Stimulated activated CD4-positive, alpha-beta T cell treated with anti-CD3 and anti-CD28 coated beads, Interleukin-12 subunit alpha, Interleukin-12 subunit beta, amount 100 ng/mL, for 4 hours (primary cell): ENCODE data around the gene ZDHHC6.
"Not testable (repeated sequence)": the region's sequence is repeated elsewhere in the genome, so short reads cannot be mapped to it uniquely, and the experiment has no call there.

Experiments
- DNase-seq: peaks from one replicate; pipeline ENCODE4 v3.0.0-alpha.2; 2020

ZDHHC6 gene, protein sequence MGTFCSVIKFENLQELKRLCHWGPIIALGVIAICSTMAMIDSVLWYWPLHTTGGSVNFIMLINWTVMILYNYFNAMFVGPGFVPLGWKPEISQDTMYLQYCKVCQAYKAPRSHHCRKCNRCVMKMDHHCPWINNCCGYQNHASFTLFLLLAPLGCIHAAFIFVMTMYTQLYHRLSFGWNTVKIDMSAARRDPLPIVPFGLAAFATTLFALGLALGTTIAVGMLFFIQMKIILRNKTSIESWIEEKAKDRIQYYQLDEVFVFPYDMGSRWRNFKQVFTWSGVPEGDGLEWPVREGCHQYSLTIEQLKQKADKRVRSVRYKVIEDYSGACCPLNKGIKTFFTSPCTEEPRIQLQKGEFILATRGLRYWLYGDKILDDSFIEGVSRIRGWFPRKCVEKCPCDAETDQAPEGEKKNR

DNA sequence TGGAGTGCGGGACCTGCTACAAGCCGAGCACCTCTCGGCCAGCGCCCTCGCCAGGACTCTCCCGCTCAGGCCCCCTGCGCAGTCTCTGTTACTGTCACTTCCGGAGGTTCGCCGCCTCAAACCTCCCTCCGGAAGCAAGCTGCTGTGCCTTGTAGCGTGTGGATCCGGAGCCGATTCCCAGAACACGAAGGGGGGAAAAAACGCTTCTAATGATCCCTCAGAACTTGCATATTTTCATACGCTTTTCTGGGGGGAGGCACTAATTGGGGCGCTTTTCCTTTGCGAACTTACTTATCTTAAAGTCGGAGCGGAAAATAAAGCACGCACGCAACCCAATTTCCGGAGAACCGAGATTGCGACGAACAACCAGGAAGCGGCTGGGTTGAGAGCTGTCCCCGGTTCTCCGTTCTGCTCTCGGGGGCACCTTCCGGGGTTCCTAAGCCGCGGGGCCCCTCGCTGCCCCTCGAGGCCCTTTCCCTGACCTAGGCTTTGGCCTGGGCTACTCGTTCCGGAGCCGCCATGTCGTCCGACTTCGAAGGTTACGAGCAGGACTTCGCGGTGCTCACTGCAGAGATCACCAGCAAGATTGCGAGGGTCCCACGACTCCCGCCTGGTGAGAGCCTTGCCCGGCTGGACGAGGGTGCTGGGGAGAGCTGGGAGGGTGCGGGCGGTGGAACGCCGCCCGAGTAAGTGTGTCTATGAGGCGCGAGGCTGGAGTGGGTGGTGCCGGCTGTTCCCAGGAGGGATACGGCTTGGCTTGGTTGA lies at the start of gene ZDHHC6, which contains the start of gene VTI1A:
ZDHHC6 (minus strand) TSS at position 60 of the 765 bp plus-strand sequence. CDS start 1,478 bp downstream, outside the sequence.
VTI1A (plus strand) TSS at position 361 of the 765 bp plus-strand sequence; CDS start at position 520, 159 bp downstream.
- DNase-seq: peak; percentile 76

DNA sequence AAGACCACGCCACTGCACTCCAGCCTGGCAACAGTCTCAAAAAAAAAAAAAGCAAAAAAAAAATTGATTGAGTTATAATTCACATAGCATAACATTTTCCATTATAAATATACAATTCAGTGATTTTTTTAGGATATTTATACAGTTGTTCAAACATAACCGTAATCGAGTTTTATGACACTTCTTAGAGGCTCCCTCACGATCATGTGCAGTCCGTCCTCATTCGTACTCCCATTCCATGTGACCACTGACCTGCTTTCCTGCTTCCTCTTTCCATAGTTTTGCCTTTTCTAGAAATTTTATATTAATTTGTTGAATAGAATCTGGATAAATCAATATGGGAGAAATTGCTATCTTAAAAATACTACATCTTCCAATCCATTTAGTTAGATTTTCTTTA lies 46.0 kb upstream of the ZDHHC6 start:
- no peak for DNase-seq

DNA sequence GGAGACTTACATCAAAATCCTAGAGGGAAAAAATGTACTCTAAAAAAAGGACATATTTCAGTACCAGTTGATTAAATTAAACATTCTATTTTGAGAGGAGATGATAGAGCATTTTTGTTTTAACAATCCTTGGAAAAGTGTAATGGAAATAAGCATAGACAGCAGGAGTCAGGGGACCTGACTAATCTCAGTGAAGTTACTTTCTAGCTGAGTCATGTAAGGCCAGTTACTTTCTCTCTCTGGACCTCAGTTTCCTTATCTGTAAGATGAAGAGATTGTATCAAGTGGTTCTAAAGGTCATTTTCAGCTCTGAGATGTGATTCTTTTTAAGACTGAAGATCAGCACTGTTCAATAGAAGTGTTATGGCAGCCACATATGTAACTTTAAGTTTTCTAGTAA lies 44.4 kb upstream of the ZDHHC6 start:
- DNase-seq: no peak

DNA sequence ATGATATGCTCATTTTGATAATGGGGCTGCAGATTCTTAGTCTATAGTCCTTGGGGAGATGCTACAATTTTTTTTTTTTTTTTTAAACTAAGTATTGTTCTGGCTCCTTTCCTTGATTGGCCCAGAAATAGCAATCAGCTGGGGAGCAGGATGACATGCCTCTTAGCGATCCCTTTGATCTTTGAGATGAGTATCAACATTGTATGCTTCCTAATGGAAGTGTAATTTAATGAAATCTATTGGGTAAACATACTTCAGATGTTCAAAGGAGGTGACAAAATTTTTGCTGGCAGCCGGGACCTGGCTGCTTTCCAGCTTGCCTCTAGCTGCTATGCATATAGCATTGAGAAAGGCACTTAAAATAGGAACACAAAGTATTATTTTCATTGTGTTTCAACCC lies 43.8 kb upstream of the ZDHHC6 start:
- no peak for DNase-seq

DNA sequence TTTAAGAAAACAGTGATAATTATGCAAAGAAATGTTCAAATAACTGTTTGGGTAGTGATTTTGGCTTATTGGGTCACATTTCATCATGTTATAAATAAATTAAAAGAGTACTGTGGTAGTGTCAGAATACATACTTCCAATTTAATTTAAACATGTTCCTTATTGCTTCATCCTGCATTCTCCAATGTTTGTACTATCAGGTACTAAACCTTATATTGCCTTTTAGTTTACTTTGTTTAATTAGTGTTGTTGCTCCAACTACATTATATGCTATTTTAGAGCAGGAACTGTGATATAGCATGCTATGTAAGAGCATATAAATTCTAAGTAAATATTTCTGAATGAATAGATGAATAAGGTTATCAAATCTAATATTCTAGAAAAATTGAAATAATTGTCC lies 41.2 kb upstream of the ZDHHC6 start:
- DNase-seq: no peak

DNA sequence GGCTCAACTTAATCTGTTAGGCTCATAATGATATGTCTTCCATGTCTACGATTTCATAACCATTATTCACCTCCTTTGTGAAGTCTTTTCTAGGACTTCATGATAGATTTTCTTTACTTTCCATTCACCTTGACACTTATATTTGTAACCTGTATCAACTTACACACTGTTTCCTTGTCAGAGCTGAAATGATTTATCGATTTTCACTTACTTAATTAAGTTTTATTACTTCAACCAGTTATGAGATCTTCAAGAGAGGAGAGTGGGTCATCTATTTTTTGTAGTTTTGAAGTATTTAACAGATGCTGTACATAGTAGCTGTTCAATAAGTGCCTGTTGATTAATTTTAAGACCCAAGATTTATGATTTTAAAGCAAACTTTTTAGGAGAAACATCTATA lies 37.7 kb upstream of the ZDHHC6 start:
- DNase-seq: no peak

DNA sequence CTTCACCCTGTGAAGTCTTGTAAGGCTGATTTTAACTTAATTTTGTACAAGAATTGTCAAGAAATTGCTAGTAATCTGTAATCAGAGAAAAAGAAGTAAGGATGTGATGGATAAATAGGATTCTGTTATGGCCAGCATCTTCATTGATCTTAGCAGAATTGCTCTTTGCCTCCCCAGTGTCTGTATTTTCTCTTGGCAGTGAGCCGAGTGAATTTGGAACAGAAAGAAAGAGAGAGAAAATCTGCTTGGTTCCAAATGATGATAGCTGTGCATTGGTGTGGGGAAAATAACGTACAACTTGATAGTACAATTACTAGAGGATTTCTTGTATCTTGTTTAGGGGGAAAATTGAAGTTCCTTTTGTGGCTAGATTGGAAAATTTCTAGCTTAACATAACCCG lies 34.9 kb upstream of the ZDHHC6 start:
- no peak for DNase-seq

DNA sequence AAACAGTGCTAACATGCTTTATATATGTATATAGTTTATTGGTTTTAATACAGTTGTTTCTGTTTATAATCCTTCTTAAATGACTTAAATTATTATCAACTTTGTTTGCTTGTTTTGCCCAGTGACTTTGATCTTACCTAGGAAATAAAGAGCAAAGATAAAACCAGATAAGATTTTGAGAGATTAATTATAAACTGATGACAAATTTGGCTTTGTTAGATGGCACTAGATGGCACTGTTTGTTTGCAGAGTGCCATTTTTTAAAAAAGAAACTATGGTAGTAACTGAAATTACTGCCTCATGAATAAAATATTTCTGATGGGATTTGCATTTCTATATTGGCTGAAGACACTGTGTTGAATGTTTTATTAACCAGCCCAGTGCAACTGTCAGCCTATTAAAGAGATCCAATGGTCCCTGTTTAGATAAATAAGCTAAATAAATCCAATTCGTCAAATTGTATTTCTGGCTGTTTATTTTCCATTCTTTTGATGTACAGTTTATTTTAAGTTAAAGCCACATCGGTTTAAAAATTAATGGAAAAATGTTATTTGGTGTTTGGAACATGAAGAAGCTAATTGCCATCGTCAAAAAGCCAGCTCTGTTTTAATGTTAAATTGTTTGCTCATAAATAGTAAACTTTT lies 29.0 kb upstream of the ZDHHC6 start:
- DNase-seq: no peak

DNA sequence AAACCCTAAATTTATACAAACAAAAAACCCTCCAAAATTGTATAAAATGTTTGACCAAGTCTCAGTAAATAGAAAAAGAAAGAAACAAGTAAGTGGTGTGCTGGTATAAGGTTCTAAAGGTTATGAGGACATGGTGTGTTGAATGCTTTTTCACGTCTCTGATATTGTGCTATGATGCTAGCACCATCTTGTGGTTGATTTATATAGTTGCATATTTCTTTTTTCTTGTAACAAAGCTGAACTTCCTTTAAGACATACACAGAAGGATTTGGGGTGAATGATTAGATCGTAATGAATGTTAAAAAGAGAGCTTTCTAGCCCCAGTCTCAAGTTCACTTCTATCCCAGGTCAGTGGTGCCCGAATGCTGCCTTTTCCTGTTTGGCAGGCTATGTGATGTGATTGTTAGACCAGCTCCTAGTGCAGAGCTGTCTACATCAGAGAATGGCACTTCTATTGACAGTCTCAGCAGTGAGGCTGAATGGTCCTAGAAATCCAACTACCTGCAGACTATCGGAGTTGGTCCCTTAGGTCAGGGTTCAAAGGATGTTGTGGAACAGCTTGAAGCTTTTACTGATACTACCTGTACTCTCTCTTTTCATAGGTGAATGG lies 25.3 kb upstream of the ZDHHC6 start:
- DNase-seq: no peak

DNA sequence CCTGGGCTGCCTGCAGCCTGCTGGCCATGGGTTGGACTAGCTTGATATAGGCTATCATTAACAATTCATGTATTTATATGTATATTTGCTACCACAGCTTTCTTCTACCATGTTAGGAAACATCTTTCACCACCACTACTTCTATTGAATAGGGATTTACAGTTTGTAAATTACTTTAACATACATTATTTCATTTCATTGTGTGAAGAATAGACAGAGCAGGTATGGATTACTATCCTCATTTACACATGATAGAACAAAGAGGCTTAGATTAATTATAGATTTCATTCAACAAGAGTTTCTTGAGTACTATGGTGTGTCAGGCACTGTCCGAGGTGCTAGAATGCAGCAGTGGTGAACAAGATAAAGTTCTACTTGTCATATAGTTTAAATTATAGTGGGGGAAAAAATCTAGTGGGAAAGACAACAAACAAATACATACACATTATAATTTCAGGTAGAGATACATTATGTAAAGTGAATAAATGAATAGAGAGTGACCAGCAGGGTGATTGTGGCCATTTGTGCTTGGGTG lies 20.9 kb upstream of the ZDHHC6 start:
- DNase-seq: no peak

DNA sequence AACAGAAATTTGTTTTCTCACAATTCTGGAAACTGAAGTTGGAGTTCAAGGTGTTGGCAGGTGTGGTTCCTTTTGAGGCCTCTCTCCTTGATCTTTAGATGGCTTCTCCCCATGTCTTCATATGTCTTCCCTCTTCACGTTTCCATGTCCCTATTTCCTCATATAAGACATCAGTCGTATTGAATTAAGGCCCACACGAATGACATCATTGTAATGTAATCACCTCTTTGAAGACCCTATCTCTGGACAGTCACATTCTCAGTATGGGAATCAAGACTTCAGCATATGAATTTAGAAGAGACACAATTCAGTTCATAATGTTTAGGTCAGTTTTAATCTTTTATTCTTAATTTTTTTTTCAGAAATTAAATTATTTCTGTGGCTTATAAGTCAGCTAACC lies 20.1 kb upstream of the ZDHHC6 start:
- no peak for DNase-seq

DNA sequence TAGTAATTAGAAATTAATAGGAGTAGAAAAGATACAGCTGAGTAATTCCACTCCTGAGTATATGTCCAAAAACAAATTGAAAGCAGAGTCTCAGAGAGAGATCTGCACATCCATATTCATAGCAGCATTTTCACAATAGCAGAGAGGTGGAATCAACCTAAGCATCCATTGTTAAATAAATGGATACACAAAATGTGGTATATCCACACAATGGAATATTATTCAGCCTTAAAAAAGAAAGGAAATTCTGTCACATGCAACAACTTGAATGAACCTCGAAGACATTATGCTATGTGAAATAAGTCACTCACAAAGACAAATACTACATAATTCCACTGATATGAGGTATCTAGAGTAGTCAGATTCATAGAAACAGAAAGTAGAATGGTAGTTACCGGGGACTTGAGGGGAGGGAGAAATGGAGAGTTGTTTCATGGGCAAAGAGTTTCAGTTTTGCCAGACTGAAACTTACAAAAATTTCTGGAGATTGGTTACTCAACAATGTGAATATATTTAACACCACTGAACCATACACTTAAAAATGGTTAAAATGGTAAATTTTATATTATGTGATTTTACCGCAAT lies 18.7 kb upstream of the ZDHHC6 start:
- DNase-seq: no peak

DNA sequence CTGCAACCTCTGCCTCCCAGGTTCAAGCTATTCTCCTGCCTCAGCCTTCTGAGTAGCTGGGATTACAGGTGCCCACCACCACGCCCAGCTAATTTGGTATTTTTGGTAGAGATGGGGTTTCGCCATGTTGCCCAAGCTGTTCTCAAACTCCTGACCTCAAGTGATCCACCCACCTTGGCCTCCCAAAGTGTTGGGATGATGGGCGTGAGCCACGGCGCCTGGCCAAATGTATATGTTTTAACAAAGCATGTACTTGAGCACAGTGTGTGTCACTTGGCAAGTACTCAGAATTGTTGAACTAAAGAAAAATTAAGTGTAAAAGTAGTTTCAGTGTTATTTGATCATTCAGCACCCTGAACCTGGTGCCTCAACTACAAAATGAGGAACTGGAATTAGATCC lies 17.4 kb upstream of the ZDHHC6 start:
- not testable (repeated sequence) for DNase-seq

DNA sequence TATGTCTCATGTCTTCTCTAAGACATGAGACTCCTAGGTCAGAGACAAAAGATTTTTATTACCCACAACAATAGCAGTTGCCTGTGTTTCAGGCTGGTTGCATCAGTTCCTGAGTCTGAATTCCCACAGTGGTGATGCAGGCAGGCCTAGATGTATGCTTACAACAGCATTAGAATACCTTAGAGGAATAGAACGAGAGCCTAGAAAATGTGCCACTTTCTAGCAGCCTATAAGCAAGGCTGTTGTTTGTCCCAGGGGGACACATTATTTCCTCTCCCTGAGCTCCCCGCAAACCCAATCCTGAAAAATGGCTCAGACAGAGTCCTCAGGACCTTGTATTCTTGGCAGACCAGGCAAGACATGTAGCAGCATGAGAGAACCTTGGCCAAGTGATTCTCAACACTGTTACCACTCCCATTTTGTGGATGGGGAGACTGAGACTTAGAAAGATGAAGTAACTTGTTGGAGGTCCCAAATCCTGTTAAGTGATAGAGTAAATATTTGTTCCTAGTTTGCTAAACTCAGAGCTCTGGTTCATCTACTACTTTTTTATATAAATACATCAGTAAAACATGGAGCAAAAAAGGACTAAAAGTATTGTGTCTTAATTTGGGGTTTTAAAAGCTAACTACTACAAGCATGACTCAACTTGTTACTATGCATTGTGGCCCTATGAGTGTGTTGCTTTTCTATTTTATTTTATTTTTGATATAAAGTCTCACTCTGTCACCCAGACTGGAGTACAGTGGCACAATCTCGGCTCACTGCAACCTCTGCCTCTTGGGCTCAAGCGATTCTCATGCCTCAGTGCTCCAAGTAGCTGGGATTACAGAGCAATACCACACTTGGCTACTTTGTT lies 14.5 kb upstream of the ZDHHC6 start:
- DNase-seq: no peak

DNA sequence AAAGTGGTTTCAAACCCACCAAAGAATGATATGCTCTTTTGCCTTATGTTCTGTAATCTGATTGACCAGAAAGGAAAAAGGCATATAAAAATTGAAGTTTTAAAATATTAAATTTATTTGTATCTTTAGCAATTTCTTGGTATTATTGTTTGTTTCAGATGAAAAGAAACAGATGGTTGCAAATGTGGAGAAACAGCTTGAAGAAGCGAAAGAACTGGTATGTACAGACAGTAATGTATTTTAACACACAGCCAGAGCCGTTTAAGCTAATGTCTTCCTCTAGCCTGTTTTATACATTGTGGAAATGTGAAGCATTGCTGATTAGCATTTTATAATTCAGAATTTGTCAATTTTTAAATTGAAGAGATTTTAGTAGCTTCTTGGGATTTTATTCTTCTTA lies 13.7 kb upstream of the ZDHHC6 start:
- no peak for DNase-seq

DNA sequence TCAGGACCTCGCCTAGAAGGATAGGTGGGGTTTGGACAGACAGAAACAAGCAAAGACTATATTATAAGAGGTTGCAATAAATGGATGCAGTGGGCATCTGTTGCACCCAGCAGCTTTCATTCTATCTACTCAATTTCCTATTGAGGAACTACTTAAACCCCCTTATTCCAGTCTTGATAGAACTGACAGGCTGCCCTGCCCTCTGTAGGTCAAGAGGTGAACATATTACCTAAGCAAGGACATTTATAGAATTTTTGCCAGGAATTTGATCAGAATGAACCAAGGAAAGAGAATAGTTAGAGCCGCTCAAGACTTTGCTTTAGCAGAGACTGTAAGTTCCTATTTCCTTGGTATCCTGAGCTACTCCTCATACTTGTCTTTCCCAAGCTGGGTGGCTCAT lies 9.8 kb upstream of the ZDHHC6 start:
- DNase-seq: no peak

DNA sequence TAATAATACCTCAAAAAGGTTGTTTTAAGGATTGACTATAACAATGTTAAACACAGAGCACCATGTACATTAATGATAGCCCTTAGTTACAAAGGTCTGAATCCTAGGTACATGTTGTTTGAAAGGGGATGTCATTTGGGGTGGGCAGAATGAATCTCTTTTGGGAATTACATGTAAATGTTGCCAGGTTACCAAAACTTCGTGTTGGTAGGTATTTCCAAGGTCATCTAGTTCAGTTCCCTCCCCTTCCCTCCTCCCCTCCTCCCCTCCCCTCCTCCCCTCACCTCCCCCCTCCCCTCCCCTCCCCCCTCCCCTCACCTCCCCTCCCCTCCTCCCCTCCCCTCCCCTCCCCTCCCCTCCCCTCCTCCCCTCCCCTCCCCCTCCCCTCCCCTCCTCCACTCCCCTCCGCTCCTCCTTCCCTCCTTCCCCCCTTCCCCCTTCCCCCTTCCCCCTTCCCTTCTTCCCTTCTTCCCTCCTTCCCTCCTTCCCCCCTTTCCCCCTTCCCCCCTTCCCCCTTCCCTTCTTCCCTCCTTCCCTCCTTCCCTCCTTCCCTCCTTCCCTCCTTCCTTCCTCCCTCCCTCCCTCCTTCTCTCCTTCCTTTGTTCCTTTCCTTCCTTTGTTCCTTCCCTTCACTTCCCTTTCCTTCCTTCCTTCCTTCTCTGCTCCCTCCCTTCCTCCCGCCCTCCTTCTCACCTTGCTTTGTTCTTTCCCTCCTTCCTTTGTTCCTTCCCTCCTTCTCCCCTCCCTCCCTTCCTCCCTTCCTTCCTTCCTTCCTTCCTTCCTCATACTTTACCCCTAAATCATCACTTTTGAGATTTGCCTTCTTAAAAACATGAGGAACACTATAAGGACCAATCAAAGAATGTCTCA lies 8.4 kb upstream of the ZDHHC6 start:
- DNase-seq: no peak

DNA sequence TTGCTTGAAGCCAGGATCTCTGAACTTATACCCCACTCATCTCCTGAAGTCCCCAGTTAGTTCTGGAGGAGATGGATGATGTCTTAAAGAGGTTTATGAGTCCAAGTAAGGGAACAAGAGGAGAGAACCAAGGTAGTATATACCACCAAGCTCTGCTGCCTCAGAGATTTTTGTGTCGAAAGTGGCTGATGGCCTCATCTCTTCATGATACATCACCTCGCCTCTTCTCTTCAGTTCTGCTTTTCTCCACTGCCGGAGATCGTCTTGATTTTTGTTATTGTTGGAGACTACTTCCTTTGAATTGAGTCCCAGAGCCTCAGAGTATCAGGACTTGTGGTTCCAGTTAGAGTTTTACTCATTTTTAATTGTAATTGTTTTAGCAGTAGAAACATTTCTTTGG lies 2.2 kb upstream of the ZDHHC6 start:
- DNase-seq: no peak

DNA sequence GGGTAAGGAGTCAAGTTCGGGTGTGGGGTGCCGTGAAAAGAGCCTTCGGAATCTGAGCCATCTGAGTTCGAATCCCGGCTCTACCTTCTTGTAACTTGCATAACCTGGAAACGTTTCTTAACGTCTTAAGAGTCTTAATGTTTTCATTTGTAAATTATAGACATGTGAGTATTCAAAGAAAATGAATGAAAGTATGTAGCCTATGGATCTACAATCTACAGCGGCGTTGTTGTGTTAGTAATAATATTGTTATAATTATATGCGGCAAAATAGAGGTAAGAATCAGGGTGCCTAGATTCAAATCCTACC lies 860 bp upstream of the ZDHHC6 start:
- no peak for DNase-seq

DNA sequence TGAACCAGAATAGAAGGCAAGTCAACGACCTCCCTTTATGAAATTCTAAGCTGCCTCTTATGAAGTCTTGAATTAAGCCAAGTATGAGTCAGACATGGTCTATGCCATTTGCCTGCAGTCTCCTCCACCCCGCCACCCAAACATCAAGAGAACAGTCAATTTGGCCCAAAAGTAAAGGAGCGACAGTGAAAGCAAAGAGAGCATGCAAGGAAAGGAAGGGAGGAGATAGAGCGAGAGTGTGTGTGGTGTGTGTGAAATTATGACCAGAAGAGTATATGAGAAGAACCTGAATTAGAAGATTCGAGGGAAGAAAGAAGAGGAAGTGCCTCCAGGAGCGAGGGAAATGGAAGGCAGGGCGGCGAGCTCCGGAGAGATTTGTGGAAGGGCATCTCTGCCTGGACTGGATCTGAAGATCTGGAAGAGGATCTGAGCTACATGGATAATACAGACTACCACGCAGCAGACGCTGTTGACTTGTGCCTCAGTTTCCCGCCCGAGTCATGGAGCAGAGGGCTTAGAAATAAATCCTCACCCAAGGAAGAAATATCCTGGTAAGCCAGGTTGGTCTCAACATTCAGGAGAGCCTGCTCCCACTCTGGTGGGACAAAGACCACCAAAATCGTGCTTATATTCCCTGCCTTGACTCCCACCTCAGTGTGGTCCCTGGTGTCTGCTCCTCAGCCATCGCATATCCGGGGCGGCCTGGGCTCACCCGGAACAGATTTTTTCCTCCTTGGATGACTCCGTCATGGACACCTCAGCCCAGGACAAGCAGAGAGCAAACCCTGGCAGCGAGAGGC lies 459 bp downstream of the ZDHHC6 start:
- DNase-seq: no peak
